Measurements from ENCODE around the gene PPCDC. TPM values are rescaled to one million over a fixed set of nuclear protein-coding genes. Genes with fewer than 3 reads are reported as not detected.

The PPCDC gene
- total RNA-seq, 1 experiment from 2014 or later = 18.0 TPM

GRCh38 chr15:75008221-75008625 lies 15.2 kb upstream of the PPCDC start:
- no peak overlapping the region for H3K9ac ChIP-seq (ENCODE audit: low read length)
- no TSS peak for BruUV-seq (replicated peaks)
- H3K9me3 ChIP-seq (ENCODE audit: control insufficient read depth in 1 of 2, insufficient read depth in 1 of 2, low read depth in 1 of 2, low read length in 2 of 2) = no peaks in the 10 kb centered on the region
- H3K36me3 ChIP-seq (ENCODE audit: control insufficient read depth in 1 of 2, insufficient read depth in 2 of 2, low read length in 2 of 2) = no peaks in the 10 kb centered on the region
- no peak overlapping the region for H3K27ac ChIP-seq (ENCODE audit: low read depth, low read length)
- no peak overlapping the region for H3K4me3 ChIP-seq (replicated peaks in 1 of 2; ENCODE audit: low read depth in 1 of 2, low read length in 2 of 2)
- intact Hi-C loops (cut with micrococcal nuclease) = no loop called here
- TF ChIP-seq JUND (IDR thresholded peaks at IDR 0.05) (no peak), EGR1 (IDR thresholded peaks at IDR 0.05; ENCODE audit: low read depth) (no peak), REST (IDR thresholded peaks at IDR 0.05; ENCODE audit: low read depth) (no peak), SRF (IDR thresholded peaks at IDR 0.05; ENCODE audit: low read depth) (no peak)
- ChIA-PET CTCF (no interaction called here), POLR2A (no interaction called here), RAD21 (ENCODE audit: low non-redundant PET in 1 of 2, low total read pairs in 2 of 2, uncharacterized antibody in 2 of 2, unreplicated experiment in 2 of 2) (no interaction called here)
- no peak for DNase-seq (ENCODE audit: low read depth, low spot score)
- no peak for ATAC-seq
- no peak overlapping the region for H3K4me2 ChIP-seq (ENCODE audit: low read length)
- H3K79me2 ChIP-seq (ENCODE audit: insufficient read depth, low read length) = no peaks in the 10 kb centered on the region
- H3K27me3 ChIP-seq (ENCODE audit: insufficient read depth, low read length) = no peaks in the 10 kb centered on the region
- H2AFZ ChIP-seq (ENCODE audit: low read depth, low read length, poor library complexity, severe bottlenecking) = no peak overlapping the region
- no peaks in the 10 kb centered on the region for H3K9me2 ChIP-seq (ENCODE audit: insufficient read depth)
- no peaks in the 10 kb centered on the region for H4K20me1 ChIP-seq (ENCODE audit: insufficient read depth)
- H3K4me1 ChIP-seq (ENCODE audit: control insufficient read depth in 1 of 2, insufficient read depth in 2 of 2, low read length in 2 of 2) = no peaks in the 10 kb centered on the region

GRCh38 chr15:75008629-75009326 lies 14.6 kb upstream of the PPCDC start:
- ChIA-PET POLR2A (no interaction called here), RAD21 (ENCODE audit: low non-redundant PET in 1 of 2, low total read pairs in 2 of 2, uncharacterized antibody in 2 of 2, unreplicated experiment in 2 of 2) (no interaction called here), CTCF (no interaction called here)
- no peaks in the 10 kb centered on the region for H3K27me3 ChIP-seq (ENCODE audit: insufficient read depth, low read length)
- H3K9me3 ChIP-seq (ENCODE audit: control insufficient read depth in 1 of 2, insufficient read depth in 1 of 2, low read depth in 1 of 2, low read length in 2 of 2) = no peaks in the 10 kb centered on the region
- DNase-seq (ENCODE audit: low read depth, low spot score) (no peak), ATAC-seq (no peak)
- H3K9ac ChIP-seq (ENCODE audit: low read length) = no peak overlapping the region
- H4K20me1 ChIP-seq (ENCODE audit: insufficient read depth) = no peaks in the 10 kb centered on the region
- no peak for TF ChIP-seq ZNF274 (IDR thresholded peaks at IDR 0.05; ENCODE audit: low read depth, low read length)
- no TSS peak for BruUV-seq (replicated peaks)
- no peaks in the 10 kb centered on the region for H3K36me3 ChIP-seq (ENCODE audit: control insufficient read depth in 1 of 2, insufficient read depth in 2 of 2, low read length in 2 of 2)
- H3K27ac ChIP-seq (ENCODE audit: low read depth, low read length) = no peak overlapping the region
- H3K79me2 ChIP-seq (ENCODE audit: insufficient read depth, low read length) = no peaks in the 10 kb centered on the region
- no peaks in the 10 kb centered on the region for H3K9me2 ChIP-seq (ENCODE audit: insufficient read depth)
- no peak overlapping the region for H2AFZ ChIP-seq (ENCODE audit: low read depth, low read length, poor library complexity, severe bottlenecking)
- intact Hi-C loops (cut with micrococcal nuclease) = no loop called here
- H3K4me1 ChIP-seq (ENCODE audit: control insufficient read depth in 1 of 2, insufficient read depth in 2 of 2, low read length in 2 of 2) = no peaks in the 10 kb centered on the region
- H3K4me3 ChIP-seq (replicated peaks in 1 of 2; ENCODE audit: low read depth in 1 of 2, low read length in 2 of 2) = no peak overlapping the region
- no peak overlapping the region for H3K4me2 ChIP-seq (ENCODE audit: low read length)
